Glomerular visceral epithelial cell (primary cell): ENCODE data around the gene ARHGAP8.

Source experiments
- DNase-seq: peaks from one replicate; pipeline ENCODE4 v3.0.0-alpha.2; 2016; ENCODE audit errors: extremely low spot score

The ARHGAP8 gene

DNA sequence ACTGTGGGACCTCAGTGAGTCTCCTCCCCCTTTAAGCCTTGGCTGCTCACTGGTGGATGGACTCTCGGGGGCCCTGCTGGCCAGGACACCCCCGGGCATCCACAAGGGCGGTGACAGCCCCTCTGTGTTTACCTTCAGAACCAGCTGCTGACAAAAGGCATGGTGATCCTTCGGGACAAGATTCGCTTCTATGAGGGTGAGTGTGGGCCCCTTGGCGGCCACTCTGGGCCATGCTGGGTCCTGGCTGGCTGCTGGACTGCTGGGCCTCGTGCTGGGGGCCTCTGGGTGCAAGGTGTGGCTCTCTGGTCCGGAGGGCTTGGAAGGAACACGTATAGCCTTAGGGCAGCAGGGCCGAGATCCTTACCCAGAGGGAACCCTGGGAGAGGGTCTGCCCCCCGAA is 25.9 kb upstream of the ARHGAP8 start:
- no peak for DNase-seq

DNA sequence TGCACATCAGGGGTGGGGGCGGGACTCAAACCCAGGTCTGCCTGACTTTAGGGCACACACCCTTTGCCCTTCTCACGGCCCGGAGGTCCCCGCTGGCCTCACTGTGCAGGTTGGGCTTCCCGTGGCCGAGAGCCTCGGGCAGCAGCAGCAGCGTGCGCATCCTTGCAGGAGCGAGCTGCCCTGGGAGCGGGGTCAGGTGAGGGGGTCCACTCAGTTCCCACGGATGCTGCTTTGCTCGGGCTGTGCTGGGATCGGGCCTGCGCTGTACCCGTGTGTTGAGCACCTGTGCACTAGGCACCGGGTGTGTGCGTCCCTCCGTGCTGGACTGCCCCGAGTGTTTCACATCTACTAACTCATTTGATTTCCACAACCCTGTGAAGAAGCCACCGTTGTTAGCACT is 25.2 kb upstream of the ARHGAP8 start:
- DNase-seq = no peak

- DNase-seq = no peak
These were observed 24.7 kb upstream of the ARHGAP8 start for GRCh38 chr22:44727709-44728108.

DNA sequence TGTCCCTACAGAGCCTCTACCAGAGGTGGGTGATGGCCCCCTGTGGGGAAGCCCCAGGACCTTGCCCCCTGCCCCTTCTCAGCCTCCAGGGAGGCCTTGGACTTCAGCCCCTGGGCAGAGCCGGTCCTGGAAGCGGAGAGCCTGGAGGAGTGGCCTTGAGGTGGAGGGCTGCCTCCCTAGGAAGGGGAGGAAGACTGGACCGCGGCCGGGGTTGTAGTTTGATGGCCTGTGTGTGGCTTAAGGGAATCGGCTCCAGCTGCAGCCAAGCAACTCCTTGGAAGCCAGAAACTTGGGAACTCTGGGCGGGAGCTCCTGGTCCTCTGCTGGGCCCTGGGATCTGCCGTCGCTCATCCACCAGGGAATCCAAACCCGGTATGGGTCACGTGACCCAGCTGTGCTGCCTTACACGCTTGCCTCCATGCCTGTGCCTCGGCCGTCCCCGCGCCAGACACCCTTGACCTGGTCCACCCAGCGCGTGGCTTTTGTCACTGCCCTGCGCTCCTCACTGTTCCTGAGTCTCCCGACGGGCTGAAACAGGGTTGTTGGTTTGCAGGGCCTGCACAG is 23.5 kb upstream of the ARHGAP8 start:
- no peak for DNase-seq

DNA sequence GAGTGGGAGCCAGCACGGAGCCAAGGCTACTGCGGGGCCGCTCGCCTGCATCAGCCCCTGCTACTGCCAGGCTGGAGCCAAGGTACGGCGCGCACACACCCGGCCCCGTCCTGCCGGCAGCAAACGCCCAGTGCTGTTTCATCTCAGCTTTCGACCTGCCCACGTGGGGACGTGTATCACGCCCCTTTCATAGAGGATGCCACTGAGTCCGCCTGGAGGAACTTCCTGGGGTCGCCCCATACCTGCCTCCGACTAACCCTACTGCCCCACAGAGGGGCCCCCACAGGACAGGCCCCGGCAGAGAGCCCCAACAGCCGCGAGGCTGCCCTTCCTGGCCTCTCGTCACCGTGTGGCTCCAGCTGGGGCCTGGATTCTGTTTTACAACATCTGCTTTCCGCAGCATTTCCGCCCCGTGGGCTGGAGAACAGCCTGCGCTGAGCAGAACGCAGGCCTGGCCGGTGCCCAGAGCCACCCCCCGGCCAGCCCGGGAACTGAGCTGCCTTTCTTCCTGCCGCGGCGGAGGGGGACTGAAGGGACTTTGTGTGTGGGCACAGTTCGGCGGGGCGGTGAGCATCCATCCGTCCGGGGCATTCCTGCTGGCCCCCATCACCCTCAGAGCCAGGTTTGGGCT is 22.9 kb upstream of the ARHGAP8 start:
- DNase-seq = no peak

- no peak for DNase-seq
These were observed 22.4 kb upstream of the ARHGAP8 start for GRCh38 chr22:44730022-44730393.

DNA sequence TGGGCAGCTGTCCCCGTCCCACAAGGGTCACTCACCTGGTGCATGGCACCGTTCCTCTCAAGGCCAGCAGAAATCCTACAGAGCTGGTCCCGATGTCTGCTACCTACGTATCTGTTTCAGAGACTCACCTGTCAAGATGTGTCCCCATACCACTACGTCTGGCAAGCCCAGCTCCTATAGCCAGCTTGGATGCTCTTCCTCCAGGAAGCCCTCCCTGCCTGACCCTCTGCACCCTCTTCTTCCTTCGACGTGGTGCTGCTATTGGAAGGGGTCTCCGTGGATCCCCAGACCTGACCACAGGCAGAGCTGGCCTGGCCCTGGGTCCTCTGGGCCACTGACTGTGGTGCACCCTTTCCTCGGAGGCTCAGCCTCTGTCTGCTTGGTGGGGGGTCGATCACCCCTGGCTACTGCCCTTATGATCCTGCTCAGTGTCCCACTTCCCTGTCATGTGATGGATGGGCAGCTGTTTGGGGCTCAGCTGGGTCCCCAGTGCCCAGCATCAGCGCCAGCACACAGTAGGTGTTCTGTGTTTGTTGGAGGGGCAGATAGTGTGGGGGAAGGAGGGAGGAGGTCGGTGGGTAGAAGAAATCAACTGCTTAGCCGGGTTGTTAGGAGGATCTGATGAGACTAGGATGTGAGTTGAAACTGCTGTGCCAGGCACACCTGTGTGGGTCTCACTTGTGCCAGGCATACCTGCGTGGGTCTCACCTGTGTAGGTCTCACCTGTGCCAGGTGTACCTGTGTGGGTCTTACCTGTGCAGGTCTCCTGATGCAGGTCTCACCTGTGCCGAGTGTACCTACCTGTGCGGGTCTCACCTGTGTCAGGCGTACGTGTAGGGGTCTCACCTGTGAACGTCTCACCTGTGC is 21.7 kb upstream of the ARHGAP8 start:
- DNase-seq = no peak

DNA sequence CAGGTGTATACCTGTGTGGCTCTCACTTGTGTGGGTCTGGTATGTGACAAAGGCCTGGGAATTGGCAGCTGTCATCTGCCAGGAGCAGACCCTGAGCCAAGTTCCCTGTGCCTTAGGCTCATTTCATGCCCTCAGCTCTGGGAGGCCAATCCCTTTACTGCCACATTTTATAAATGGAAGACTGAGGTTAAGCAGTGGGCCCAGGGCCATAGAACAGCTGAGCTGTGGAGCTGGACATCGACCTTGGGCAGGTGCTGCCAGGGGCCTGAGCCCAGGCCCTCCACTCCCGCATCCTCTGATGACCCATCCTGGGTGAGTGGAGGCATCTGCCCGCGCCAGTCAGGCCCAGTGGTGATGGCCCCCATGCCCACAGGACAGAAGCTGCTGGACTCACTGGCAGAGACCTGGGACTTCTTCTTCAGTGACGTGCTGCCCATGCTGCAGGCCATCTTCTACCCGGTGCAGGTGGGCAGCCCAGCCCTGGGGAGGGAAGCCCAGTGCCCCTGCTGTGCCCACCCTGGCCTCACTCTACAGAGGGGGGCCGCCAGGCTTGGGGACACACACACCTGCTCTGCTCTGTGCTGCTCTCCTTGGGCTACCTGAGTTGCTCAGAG is 20.9 kb upstream of the ARHGAP8 start:
- no peak for DNase-seq

DNA sequence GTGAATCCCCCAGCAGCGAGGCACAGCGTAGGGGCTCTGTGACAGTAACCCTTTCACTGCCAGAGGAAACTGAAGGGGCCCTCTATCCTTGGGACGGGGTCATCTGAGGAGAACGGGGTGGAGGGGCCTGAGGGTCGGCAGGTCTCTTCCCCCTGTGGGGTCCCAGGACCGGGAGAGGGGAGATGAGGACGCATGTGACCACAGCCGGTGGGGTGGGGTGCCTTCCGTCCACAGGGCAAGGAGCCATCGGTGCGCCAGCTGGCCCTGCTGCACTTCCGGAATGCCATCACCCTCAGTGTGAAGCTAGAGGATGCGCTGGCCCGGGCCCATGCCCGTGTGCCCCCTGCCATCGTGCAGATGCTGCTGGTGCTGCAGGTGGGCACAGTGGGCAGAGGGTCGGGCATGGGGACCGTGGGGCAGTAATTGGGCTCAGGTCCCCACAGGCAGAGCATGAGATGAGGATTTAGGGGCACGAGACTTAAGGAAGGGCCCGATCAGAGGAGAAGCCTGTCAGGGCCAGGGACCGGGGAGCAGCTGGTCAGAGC is 20.3 kb upstream of the ARHGAP8 start:
- no peak for DNase-seq

- DNase-seq = no peak
These were observed 19.7 kb upstream of the ARHGAP8 start for GRCh38 chr22:44732661-44733060.

- no peak for DNase-seq
These were observed 18.8 kb upstream of the ARHGAP8 start for GRCh38 chr22:44733426-44734106.

DNA sequence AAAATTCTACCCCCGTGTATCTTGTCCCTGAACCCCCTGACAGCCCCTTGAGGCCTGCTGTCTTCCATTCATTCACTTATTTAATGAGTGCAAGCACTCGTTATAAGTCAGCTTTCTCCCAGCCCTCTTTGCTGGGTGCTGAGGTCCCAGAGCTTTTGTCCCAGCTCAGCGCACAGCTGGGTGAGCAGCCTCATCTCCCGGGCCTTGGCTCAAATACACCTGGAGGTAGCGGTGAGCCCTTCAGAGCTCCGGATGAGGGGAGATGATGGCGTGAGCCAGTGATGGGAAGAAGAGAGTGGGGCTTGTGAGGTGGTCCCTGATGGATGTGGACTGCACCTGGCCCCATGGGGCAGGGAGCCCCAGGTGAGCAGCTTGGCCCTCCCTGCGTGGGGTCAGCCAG is 18.1 kb upstream of the ARHGAP8 start:
- no peak for DNase-seq

DNA sequence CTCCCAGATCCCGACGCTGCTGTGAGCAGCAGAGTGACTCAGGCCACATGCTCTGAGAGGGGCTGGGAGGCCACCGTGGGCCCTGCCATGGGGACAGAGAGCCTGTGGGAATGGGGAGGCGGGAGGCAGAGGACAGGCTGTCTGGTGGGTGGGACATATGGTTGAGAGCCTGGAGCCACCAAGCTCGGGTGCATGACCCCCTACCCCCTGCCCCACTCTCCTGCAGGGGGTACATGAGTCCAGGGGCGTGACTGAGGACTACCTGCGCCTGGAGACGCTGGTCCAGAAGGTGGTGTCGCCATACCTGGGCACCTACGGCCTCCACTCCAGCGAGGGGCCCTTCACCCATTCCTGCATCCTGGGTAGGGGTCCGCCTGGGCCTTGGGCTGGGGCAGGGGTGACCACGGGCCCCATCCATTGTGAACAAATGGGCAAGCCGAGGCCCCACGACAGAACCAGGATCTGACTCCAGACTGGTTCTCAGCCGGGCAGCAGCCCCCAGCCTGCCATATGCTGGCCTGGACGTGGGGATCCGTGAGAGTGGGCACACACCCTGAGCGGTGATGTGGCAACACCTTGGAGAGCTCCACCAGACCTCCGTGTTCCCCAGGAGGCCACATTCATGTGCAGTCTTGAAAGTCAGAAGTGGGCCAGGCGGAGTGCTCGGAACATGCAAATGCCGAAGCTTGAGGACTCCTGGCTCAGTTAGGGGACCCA is 17.4 kb upstream of the ARHGAP8 start:
- no peak for DNase-seq

DNA sequence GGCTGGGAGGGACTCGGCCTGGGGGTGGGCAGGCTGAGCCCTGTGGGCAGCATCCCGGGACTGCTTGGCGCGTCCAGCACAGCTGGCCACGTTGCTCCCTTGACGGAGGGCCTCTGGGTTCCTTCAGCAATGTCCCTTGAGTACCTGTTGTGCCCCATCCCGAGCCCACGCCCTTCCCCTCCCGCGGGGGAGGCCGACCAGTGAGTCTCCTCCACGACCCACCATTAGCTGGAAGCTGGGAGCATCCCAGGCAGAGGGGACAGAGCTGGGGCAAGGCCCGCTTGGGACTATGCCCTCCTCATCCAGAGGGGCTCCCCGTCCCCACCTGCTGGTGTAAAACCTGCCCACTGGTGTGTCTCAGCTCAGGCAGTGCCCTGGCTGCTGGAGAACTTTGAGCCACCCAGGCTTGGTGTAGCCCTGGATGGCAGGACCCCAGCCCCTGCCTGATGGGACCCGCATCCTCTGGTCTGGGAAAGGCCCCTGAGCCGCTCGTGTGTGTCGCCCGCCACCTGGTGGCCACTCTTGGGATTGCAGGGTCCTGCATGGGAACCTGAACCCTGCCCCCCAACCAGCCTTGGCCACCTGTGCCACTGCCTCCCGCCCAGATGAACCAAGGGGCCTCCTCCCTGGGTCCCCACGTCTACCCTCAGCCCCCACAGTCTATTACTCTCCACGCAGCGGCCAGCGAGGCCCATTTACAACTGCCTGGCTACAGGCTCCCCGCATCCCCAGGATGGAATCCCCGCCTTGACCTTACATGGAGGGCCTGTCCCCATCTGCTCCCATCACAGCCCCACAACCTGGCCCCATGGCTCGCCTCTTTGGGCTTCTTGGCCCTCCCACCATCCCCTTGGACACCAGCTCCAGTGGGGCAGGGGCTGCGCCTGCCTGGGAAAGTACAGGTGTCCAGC is 16.6 kb upstream of the ARHGAP8 start:
- DNase-seq = peak; percentile 65

DNA sequence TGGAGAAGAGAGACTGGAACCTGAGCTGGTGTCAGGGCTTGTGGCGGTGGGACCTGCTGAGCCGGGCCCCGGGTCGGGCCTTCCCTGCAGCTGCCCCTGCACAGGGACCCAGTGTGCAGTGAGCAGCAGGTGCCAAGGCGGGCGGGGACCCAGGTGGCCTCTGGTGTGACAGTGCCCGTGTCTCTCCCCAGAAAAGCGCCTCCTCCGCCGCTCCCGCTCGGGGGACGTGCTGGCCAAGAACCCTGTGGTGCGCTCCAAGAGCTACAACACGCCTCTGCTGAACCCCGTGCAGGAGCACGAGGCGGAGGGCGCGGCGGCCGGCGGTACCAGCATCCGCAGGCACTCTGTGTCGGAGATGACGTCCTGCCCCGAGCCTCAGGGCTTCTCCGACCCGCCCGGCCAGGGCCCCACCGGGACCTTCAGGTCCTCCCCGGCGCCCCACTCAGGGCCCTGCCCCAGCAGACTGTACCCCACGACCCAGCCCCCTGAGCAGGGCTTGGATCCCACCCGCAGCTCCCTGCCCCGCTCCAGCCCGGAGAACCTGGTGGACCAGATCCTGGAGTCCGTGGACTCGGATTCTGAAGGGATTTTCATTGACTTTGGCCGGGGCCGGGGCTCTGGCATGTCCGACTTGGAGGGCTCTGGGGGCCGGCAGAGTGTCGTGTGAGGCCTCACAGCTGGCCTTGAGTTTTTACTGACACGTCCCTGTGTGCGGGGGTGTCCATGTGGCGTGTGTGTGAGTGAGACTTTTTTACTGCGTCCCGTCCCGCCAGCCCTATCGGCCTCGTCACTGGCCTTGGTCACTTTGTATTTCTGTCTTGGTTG is 15.6 kb upstream of the ARHGAP8 start:
- no peak for DNase-seq

- DNase-seq = no peak
These were observed 14.7 kb upstream of the ARHGAP8 start for GRCh38 chr22:44737406-44738346.

- peak; percentile 36 for DNase-seq
These were observed 14.0 kb upstream of the ARHGAP8 start for GRCh38 chr22:44738347-44738715.

DNA sequence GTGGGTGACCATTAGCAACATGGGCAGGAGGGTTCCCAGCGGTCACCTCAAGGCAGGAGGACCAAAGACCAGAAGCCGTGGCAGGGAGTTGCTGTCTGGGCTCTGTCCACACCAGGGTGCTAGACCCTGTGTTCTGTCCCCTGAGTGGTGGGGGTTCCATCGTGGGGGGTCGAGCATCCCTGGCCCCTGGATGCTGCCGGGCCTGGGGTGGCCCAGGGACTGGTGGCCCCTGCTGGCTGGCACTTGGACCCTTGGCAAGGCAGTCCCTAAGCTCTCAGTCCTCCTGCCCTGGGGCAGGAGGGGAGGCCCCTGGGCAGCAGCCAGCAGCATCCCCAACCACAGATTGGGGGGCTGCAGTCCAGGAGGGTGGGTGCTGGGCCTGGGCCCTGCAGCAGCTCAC is 13.4 kb upstream of the ARHGAP8 start:
- no peak for DNase-seq
